LNCaP clone FGC (cell line): ENCODE data around the gene LCE3E.
"Not testable (repeated sequence)": the region's sequence is repeated elsewhere in the genome, so short reads cannot be mapped to it uniquely, and the experiment has no call there.

ENCODE experiments used
- DNase-seq: peaks from one replicate; pipeline ENCODE4 v3.0.0-alpha.2; 2011; ENCODE audit warnings: low read depth
- H3K4me3 ChIP-seq: 2 replicates; pipeline ENCODE4 v1.5.1; 2011; ENCODE audit warnings: mild to moderate bottlenecking, low read depth, low read length, control low read depth
- TF ChIP-seq, protein P1 (sequence below): IDR thresholded peaks from 2 replicates; pipeline ENCODE4 v1.5.1; 2012; ENCODE audit warnings: mild to moderate bottlenecking; ENCODE audit not compliant: control insufficient read depth, insufficient read depth; ENCODE audit errors: extremely low read depth

Gene LCE3E, protein sequence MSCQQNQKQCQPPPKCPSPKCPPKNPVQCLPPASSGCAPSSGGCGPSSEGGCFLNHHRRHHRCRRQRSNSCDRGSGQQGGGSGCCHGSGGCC

GRCh38 chr1:152566681-152567080 lies at the start of gene LCE3E:
LCE3E (minus strand) TSS chr1:152566780; CDS start chr1:152566208, 572 bp downstream.
- TF ChIP-seq, protein P1, sequence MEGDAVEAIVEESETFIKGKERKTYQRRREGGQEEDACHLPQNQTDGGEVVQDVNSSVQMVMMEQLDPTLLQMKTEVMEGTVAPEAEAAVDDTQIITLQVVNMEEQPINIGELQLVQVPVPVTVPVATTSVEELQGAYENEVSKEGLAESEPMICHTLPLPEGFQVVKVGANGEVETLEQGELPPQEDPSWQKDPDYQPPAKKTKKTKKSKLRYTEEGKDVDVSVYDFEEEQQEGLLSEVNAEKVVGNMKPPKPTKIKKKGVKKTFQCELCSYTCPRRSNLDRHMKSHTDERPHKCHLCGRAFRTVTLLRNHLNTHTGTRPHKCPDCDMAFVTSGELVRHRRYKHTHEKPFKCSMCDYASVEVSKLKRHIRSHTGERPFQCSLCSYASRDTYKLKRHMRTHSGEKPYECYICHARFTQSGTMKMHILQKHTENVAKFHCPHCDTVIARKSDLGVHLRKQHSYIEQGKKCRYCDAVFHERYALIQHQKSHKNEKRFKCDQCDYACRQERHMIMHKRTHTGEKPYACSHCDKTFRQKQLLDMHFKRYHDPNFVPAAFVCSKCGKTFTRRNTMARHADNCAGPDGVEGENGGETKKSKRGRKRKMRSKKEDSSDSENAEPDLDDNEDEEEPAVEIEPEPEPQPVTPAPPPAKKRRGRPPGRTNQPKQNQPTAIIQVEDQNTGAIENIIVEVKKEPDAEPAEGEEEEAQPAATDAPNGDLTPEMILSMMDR, result no peak
- DNase-seq, result no peak
- no peak within 1 kb of the TSS for H3K4me3 ChIP-seq

GRCh38 chr1:152613511-152613910 lies 46.9 kb upstream of the LCE3E start, which contains the start of gene LCE3B:
LCE3B (plus strand) TSS chr1:152613811; CDS start chr1:152613811, 0 bp downstream.
- no peak within 1 kb of the TSS for H3K4me3 ChIP-seq
- TF ChIP-seq, protein P1, result no peak
- no peak for DNase-seq

DNA sequence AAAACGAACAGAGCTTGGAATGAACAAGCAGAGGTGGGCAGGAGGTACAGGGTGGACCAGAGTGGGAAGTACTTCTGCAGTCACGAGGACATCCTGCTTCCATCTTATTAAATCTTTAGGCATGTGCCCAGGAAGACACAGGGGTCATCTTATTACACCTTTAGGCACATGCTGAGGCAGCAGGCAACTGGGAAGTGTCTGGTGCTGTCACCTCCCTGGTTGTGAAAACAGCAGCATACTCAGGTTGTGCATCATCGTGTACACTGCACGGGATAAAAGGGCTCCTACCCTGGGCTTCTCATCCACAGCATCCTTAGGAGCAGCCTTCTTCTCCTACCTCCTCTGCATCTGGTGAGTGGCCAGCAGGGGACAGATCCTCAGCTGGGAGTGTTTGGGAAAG lies 33.4 kb upstream of the LCE3E start, which contains the start of gene LCE3C:
Gene LCE3C, plus strand, starts transcription at position 301 of the 400 bp plus-strand sequence. CDS start 498 bp downstream, outside the sequence.
- DNase-seq, result no peak
- TF ChIP-seq, protein P1, result 0 out of 2 replicates have a peak, but pooled peaks have one; percentile 0

DNA sequence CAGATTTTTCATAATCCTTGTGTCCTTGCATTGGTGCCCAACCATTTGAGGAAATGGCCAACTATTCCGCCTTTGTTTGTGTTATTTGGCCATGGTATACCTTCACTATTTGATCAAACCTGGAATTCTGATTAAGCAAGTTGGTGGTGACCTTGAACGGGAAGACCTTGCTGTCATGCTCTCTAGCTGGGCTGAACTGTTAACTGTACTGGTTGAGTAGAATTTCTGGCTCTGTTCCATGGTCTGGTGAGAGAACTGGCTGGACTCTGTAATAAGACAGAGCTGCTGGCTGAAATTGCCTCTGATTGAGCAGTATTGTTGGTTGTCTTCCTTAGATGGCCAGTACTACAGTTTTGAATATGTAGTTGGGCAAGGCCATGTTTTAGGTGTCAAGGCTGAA lies 30.4 kb upstream of the LCE3E start:
- TF ChIP-seq, protein P1, result no peak
- no peak for DNase-seq
- no peak overlapping the region for H3K4me3 ChIP-seq

More for the DNA sequence above, 33.4 kb upstream of the LCE3E start, which contains the start of gene LCE3C:
- no peak within 1 kb of the TSS for H3K4me3 ChIP-seq

- no peak for DNase-seq
- H3K4me3 ChIP-seq, result no peak overlapping the region
- TF ChIP-seq, protein P1, result peak; percentile 24
These were observed 19.0 kb upstream of the LCE3E start for GRCh38 chr1:152585586-152585985.

- TF ChIP-seq, protein P1, result no peak
- H3K4me3 ChIP-seq, result no peak overlapping the region
- DNase-seq, result no peak
These were observed 16.1 kb upstream of the LCE3E start for GRCh38 chr1:152582647-152583046.

GRCh38 chr1:152580433-152580832 lies 13.9 kb upstream of the LCE3E start, which contains the start of gene LCE3D:
LCE3D (minus strand) TSS chr1:152580516; CDS start chr1:152579936, 580 bp downstream.
- TF ChIP-seq, protein P1, result no peak
- H3K4me3 ChIP-seq, result no peak within 1 kb of the TSS
- DNase-seq, result no peak

- H3K4me3 ChIP-seq, DNase-seq: not testable (repeated sequence)
These were observed 12.9 kb upstream of the LCE3E start for GRCh38 chr1:152579526-152579925.
